ENCODE measurements around the gene BABAM1.
A peak's percentile ranks its signal among the peaks of the same experiment; 100 is the strongest.

Gene BABAM1

DNA sequence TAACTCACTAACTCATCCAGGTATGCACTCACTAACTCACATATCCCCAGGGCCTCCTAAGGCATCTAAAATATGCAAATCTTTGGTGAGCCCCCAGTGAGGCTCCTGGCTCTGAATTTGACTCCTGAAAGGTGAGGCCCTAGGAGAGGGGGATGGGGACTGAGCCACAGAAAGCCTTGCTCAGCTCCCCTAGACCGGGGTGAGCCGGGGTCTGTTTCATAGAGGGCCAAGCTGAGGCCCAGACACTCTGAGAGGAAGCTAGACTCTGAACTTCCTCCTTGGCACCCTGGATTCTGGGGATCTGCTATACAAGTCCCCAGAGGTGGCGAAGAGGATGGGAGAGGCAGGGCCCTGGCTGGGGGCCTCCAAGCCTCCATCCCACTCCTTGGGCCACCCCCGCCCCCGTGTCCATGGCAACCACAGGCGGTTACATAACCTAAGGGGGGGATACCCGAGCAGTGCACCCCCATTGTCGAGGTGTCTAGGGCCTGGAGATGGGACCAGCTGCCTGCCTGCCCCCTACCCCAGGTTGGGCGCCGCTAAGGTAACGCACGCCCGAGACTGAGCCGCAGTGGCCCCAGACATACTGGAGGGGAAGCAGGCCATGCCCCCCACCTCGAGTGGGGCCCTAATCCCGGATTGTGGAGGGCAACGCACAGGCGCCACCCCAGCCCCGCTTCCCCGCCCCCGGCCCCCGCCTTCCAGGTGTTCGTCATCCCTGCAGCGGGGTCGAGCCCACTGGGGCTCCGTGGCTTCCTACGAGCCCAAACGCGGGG lies 35.3 kb downstream of the BABAM1 start:
- DNase-seq (ENCODE audit: low spot score), result no peak
- in situ Hi-C loops (cut with MboI; ENCODE audit: low pct_unique_long_range_greater_than_20kb, low sequenced_read_pairs, unreplicated experiment), result no loop called here
- no peak for TF ChIP-seq CTCF (IDR thresholded peaks at IDR 0.05; ENCODE audit: extremely low read depth, insufficient read depth, missing control alignments)

GRCh38 chr19:17303167-17303939 lies 36.1 kb downstream of the BABAM1 start, which contains the start of gene ABHD8:
TSS of gene ABHD8 (minus strand) at chr19:17303425. CDS start at chr19:17301616, 1,809 bp downstream.
- peak; percentile 28 for TF ChIP-seq CTCF (IDR thresholded peaks at IDR 0.05; ENCODE audit: extremely low read depth, insufficient read depth, missing control alignments)
- in situ Hi-C loops (cut with MboI; ENCODE audit: low pct_unique_long_range_greater_than_20kb, low sequenced_read_pairs, unreplicated experiment), result no loop called here
- peak; percentile 97 for DNase-seq (ENCODE audit: low spot score)

DNA sequence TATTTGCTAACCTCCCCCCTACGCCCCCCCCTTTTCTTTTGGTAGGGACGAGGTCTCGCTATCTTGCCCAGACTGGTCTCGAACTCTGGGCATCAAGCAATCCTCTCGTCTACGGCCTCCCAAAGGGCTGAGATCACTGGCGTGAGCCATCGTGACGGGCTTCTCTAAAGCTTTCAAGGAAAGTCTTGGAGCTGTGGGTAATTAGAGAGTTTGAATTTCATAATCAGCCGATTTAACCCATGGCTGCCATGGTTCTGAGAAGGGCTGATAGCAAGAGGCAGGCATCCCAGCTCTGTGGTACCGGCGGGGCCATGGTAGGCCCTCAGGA lies 36.7 kb downstream of the BABAM1 start:
- no peak for DNase-seq (ENCODE audit: low spot score)
- no peak for TF ChIP-seq CTCF (IDR thresholded peaks at IDR 0.05; ENCODE audit: extremely low read depth, insufficient read depth, missing control alignments)
- in situ Hi-C loops (cut with MboI; ENCODE audit: low pct_unique_long_range_greater_than_20kb, low sequenced_read_pairs, unreplicated experiment), result no loop called here

DNA sequence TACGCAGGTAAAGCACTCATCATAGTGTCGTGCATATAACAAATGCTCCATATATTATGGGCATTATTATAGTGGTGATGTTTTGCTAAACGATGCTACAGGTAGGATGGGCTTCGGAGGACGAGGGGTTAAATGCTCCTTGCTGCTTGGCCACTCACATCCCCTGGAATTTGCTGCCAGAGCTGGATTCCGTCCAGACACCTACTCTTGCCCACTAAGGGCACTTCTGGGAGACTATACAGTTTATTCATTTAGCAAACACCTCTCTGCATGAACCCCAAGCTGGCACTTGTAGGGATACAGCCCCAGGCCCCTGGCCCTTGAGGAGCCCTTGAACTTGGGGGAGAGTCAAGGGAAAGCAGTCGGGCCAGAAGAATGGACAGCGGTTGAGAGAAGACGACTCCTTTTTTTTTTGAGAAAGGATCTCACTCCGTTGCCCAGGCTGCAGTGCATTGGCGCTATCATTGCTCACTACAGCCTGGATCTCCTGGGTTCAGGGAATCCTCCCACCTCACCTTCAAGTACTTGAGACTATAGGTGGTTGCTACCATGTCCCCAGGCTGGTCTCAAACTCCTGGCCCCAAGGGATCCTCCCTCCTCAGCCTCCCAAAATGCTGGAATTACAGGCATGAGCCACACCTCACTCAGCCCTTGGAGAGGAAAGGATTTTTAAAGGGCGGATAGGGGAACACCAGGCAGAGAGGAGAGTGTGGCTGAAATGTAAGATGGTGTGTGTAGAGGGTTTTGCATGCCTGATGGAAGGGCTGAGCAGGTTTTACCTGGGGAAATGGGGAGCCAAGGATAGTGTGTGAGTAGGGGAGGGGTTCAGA lies 37.4 kb downstream of the BABAM1 start:
- in situ Hi-C loops (cut with MboI; ENCODE audit: low pct_unique_long_range_greater_than_20kb, low sequenced_read_pairs, unreplicated experiment), result no loop called here
- TF ChIP-seq CTCF (IDR thresholded peaks at IDR 0.05; ENCODE audit: extremely low read depth, insufficient read depth, missing control alignments), result no peak
- DNase-seq (ENCODE audit: low spot score), result no peak

DNA sequence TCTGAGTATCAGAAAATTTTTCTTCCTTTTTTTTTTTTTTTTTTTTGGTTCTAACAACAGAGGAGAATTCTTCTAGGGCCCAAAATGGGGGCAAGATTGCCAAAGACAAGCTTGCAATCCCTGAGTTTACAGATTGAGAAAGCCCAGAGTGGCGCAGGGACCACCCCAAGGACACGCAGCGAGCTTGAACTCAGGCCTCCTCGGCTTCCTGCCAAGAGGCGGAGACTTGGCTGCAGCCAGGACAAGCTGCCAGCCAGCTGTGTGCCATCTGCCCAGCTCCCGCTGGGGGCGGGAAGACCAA lies 37.9 kb downstream of the BABAM1 start:
- no peak for TF ChIP-seq CTCF (IDR thresholded peaks at IDR 0.05; ENCODE audit: extremely low read depth, insufficient read depth, missing control alignments)
- in situ Hi-C loops (cut with MboI; ENCODE audit: low pct_unique_long_range_greater_than_20kb, low sequenced_read_pairs, unreplicated experiment), result no loop called here
- DNase-seq (ENCODE audit: low spot score), result no peak

DNA sequence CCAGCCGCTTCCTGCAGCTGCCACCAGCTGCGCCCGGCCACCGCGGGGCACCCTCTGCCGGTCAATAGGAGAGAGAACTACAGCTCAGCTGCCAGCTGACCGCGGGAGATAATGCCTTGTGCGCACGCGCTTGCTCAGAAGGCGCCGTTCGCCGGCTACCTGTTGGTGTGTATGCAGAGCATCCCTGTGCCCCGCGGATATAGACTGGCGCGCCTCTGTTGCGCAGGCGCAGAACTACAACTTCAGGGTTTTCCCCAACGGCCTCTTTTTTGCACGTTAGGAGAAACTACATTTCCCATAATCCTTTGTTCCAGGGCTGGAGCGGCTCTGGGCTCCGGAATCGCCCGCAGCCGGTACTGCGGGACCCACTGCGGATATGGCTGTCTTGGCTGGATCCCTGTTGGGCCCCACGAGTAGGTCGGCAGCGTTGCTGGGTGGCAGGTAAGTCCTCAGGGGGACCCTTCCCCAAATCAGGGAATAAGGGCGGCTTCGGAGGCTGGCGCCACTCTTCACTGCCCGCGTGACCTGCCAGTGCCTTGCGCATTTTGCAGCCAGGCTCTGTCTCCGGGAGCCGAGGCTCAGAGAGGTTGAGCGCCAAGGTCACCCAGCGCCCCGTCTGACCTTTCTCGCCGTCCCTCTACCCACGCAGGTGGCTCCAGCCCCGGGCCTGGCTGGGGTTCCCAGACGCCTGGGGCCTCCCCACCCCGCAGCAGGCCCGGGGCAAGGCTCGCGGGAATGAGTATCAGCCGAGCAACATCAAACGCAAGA lies 38.5 kb downstream of the BABAM1 start, which contains the start of gene MRPL34:
MRPL34 (plus strand) TSS at position 356 of the 768 bp plus-strand sequence; CDS start at position 377, 21 bp downstream.
- peak; percentile 93 for DNase-seq (ENCODE audit: low spot score)
- TF ChIP-seq CTCF (IDR thresholded peaks at IDR 0.05; ENCODE audit: extremely low read depth, insufficient read depth, missing control alignments), result peak; percentile 72
- in situ Hi-C loops (cut with MboI; ENCODE audit: low pct_unique_long_range_greater_than_20kb, low sequenced_read_pairs, unreplicated experiment), result no loop called here
